ENCODE measurements around the gene CGB3.
"Not testable (repeated sequence)": the region's sequence is repeated elsewhere in the genome, so short reads cannot be mapped to it uniquely, and the experiment has no call there.

The CGB3 gene

GRCh38 chr19:49042666-49043065 lies 18.5 kb upstream of the CGB3 start:
- DNase-seq (ENCODE audit: low read depth, low spot score): not testable (repeated sequence)

GRCh38 chr19:49042177-49042576 lies 18.0 kb upstream of the CGB3 start:
- DNase-seq (ENCODE audit: low read depth, low spot score): no peak

- DNase-seq (ENCODE audit: low read depth, low spot score): not testable (repeated sequence)
These were observed 15.6 kb upstream of the CGB3 start for GRCh38 chr19:49039736-49040135.

GRCh38 chr19:49038557-49039276 lies 14.6 kb upstream of the CGB3 start:
- DNase-seq (ENCODE audit: low read depth, low spot score): not testable (repeated sequence)

GRCh38 chr19:49038111-49038510 lies 14.0 kb upstream of the CGB3 start:
- DNase-seq (ENCODE audit: low read depth, low spot score): not testable (repeated sequence)

GRCh38 chr19:49036815-49037214 lies 12.7 kb upstream of the CGB3 start, which contains the start of gene CGB1:
Gene CGB1 (minus strand): TSS chr19:49036895. CDS start chr19:49036711, 184 bp downstream.
- not testable (repeated sequence) for DNase-seq (ENCODE audit: low read depth, low spot score)

- DNase-seq (ENCODE audit: low read depth, low spot score): not testable (repeated sequence)
These were observed 7.6 kb upstream of the CGB3 start, which contains the start of gene CGB2 for GRCh38 chr19:49031642-49032301. Gene CGB2 (plus strand): TSS chr19:49031890. CDS start chr19:49032096, 206 bp downstream.

GRCh38 chr19:49030323-49030722 lies 6.2 kb upstream of the CGB3 start:
- DNase-seq (ENCODE audit: low read depth, low spot score): not testable (repeated sequence)

- not testable (repeated sequence) for DNase-seq (ENCODE audit: low read depth, low spot score)
These were observed 5.6 kb upstream of the CGB3 start for GRCh38 chr19:49029749-49030148.

GRCh38 chr19:49028686-49029085 lies 4.6 kb upstream of the CGB3 start:
- DNase-seq (ENCODE audit: low read depth, low spot score): not testable (repeated sequence)

- not testable (repeated sequence) for DNase-seq (ENCODE audit: low read depth, low spot score)
These were observed 1.5 kb upstream of the CGB3 start for GRCh38 chr19:49025599-49025998.

- not testable (repeated sequence) for DNase-seq (ENCODE audit: low read depth, low spot score)
These were observed 955 bp upstream of the CGB3 start for GRCh38 chr19:49025088-49025487.

- no peak for DNase-seq (ENCODE audit: low read depth, low spot score)
These were observed 2.0 kb downstream of the CGB3 start for GRCh38 chr19:49022116-49022515.

- DNase-seq (ENCODE audit: low read depth, low spot score): no peak
These were observed 2.9 kb downstream of the CGB3 start for GRCh38 chr19:49020931-49021895.

- no peak for DNase-seq (ENCODE audit: low read depth, low spot score)
These were observed 3.8 kb downstream of the CGB3 start for GRCh38 chr19:49020342-49020741.

- no peak for DNase-seq (ENCODE audit: low read depth, low spot score)
These were observed 4.7 kb downstream of the CGB3 start for GRCh38 chr19:49019242-49019932.

GRCh38 chr19:49018388-49019241 lies 5.5 kb downstream of the CGB3 start:
- not testable (repeated sequence) for DNase-seq (ENCODE audit: low read depth, low spot score)

GRCh38 chr19:49017666-49018351 lies 6.3 kb downstream of the CGB3 start:
- no peak for DNase-seq (ENCODE audit: low read depth, low spot score)

GRCh38 chr19:49017041-49017665 lies 7.0 kb downstream of the CGB3 start, which contains the start of gene LHB:
Gene LHB (minus strand): TSS chr19:49017091. CDS start chr19:49017081, 10 bp downstream.
- DNase-seq (ENCODE audit: low read depth, low spot score): no peak

Measured in iPS DF 19.7 (cell line).